Tibial nerve (tissue), 4 donors: ENCODE results near the gene MYOG. TPM values are rescaled to one million over a fixed set of nuclear protein-coding genes. Genes with fewer than 3 reads are reported as not detected.

Experiments used
- DNase-seq, 2 donors: peaks; one replicate each; pipeline ENCODE4 v3.0.0-alpha.2; 2019; ENCODE audit warnings: low spot score in 2 of 2
- H3K27ac ChIP-seq, 4 donors: fragments of 200-600 bp; sonication (generic) in 3 of 4; one replicate each; pipeline ENCODE4 v1.5.1; 2017 to 2019; ENCODE audit warnings: mild to moderate bottlenecking in 1 of 4
- H3K27me3 ChIP-seq, 2 donors: fragments of 200-600 bp; sonication (generic) in 1 of 2; one replicate each; pipeline versions ENCODE4 v1.5.1 to v1.6.0; 2017 to 2019
- H3K36me3 ChIP-seq, 3 donors: fragments of 200-600 bp; sonication (generic); one replicate each; pipeline ENCODE4 v1.5.1; 2018 to 2019
- H3K4me1 ChIP-seq, 4 donors: fragments of 200-600 bp; sonication (generic) in 3 of 4; one replicate each; pipeline ENCODE4 v1.5.1; 2017 to 2019
- H3K4me3 ChIP-seq, 4 donors: fragments of 200-600 bp; sonication (generic) in 3 of 4; one replicate each; pipeline ENCODE4 v1.5.1; 2017 to 2019; ENCODE audit warnings: mild to moderate bottlenecking in 1 of 4, moderate library complexity in 1 of 4
- H3K9me3 ChIP-seq, 4 donors: fragments of 200-600 bp; sonication (generic) in 3 of 4; one replicate each; pipeline ENCODE4 v1.5.1; 2017 to 2019
- CTCF ChIP-seq, 5 experiments: fragments of 200-600 bp in 3 of 5; fragments of 450-650 bp in 2 of 5; sonication (generic) in 3 of 5; IDR thresholded peaks; one replicate each; pipeline ENCODE4 v1.5.1; 2016 to 2019; ENCODE audit warnings: antibody characterized with exemption in 5 of 5, mild to moderate bottlenecking in 3 of 5, moderate library complexity in 2 of 5
- EP300 ChIP-seq, 2 donors: sonication (generic); formaldehyde crosslinking; IDR thresholded peaks; one replicate each; pipeline ENCODE4 v1.6.1; 2017; ENCODE audit warnings: antibody characterized with exemption in 2 of 2, mild to moderate bottlenecking in 1 of 2
- POLR2A ChIP-seq, 2 donors: fragments of 450-650 bp; IDR thresholded peaks; one replicate each; pipeline ENCODE4 v1.6.1; 2017; ENCODE audit warnings: antibody characterized with exemption in 2 of 2, mild to moderate bottlenecking in 2 of 2, moderate library complexity in 2 of 2
- WGBS, 2 donors: methylation state at CpG; one replicate each; pipeline ENCODE4 v1.1.5; 2018; 5-methylcytosine and 5-hydroxymethylcytosine counted together
- total RNA-seq, 4 donors: library from RNA; depleted of rRNA; stranded (reverse); fragments of >200 nt; gene quantifications; one replicate each; pipeline ENCODE4 v1.1.0, GENCODE V29; 2016

Gene MYOG
- total RNA-seq = not detected

- 83 to 86% methylated on average over 36 of the region's 36 CpGs for WGBS, 2 donors
- Histone ChIP-seq H3K9me3 (no peaks in the 10 kb centered on the region), H3K27ac (no peak within 1 kb of the TSS), H3K4me3 (no peak within 1 kb of the TSS), H3K36me3 (no peaks in the 10 kb centered on the region), H3K27me3 (no peaks in the 10 kb centered on the region), H3K4me1 (no peaks in the 10 kb centered on the region)
- no peak for DNase-seq
- TF ChIP-seq CTCF (IDR thresholded peaks at IDR 0.05) = no peak
- TF ChIP-seq POLR2A (IDR thresholded peaks at IDR 0.05) = no peak
- no peak for TF ChIP-seq EP300 (IDR thresholded peaks at IDR 0.05)
These were observed at the start of gene MYOG for GRCh38 chr1:203085528-203086406. MYOG (minus strand) TSS chr1:203086012; CDS start chr1:203085961, 51 bp downstream.

- Histone ChIP-seq H3K36me3 (no peaks in the 10 kb centered on the region), H3K4me3 (no peak overlapping the region), H3K27me3 (no peaks in the 10 kb centered on the region), H3K27ac (no peak overlapping the region), H3K4me1 (peaks cover 0 to 14% (median 3%) of the 10 kb centered on the region in 4 donors), H3K9me3 (no peaks in the 10 kb centered on the region)
- no peak for DNase-seq
- 79 to 82% methylated on average over 12 of the region's 12 CpGs for WGBS, 2 donors
- no peak for TF ChIP-seq EP300 (IDR thresholded peaks at IDR 0.05)
- no peak for TF ChIP-seq CTCF (IDR thresholded peaks at IDR 0.05)
- no peak for TF ChIP-seq POLR2A (IDR thresholded peaks at IDR 0.05)
These were observed 48.3 kb upstream of the MYOG start for GRCh38 chr1:203133970-203134725.

- DNase-seq = no peak
- Histone ChIP-seq H3K4me3 (no peak overlapping the region), H3K4me1 (peaks cover 0 to 39% (median 13%) of the 10 kb centered on the region in 4 donors), H3K27me3 (peaks cover 0 to 8% of the 10 kb centered on the region in 2 donors), H3K9me3 (no peaks in the 10 kb centered on the region), H3K36me3 (no peaks in the 10 kb centered on the region), H3K27ac (no peak overlapping the region)
- WGBS, 2 donors = 92 to 93% methylated on average over 8 to 9 of the region's 9 CpGs
- TF ChIP-seq EP300 (IDR thresholded peaks at IDR 0.05) (no peak), POLR2A (IDR thresholded peaks at IDR 0.05) (no peak), CTCF (IDR thresholded peaks at IDR 0.05) (no peak)
These were observed 45.9 kb upstream of the MYOG start for GRCh38 chr1:203131548-203132200.

GRCh38 chr1:203130358-203130985 is 44.7 kb upstream of the MYOG start:
- Histone ChIP-seq H3K4me1 (peaks cover 0 to 46% (median 13%) of the 10 kb centered on the region in 4 donors), H3K4me3 (no peak overlapping the region), H3K27ac (no peak overlapping the region), H3K9me3 (no peaks in the 10 kb centered on the region), H3K27me3 (peaks cover 0 to 17% of the 10 kb centered on the region in 2 donors), H3K36me3 (no peaks in the 10 kb centered on the region)
- no peak for TF ChIP-seq POLR2A (IDR thresholded peaks at IDR 0.05)
- no peak for TF ChIP-seq CTCF (IDR thresholded peaks at IDR 0.05)
- no peak for TF ChIP-seq EP300 (IDR thresholded peaks at IDR 0.05)
- no peak for DNase-seq
- 73 to 89% methylated on average over 3 of the region's 3 CpGs for WGBS, 2 donors
